AG04450 (cell line): ENCODE results near the gene P4HB. TPM values are rescaled to one million over a fixed set of nuclear protein-coding genes. Genes with fewer than 3 reads are reported as not detected.

Source experiments
- CTCF ChIA-PET: fragments of 300-600, 350-600 bp; formaldehyde crosslinking; extraction: SDS; loops from one replicate; lab custom pipeline; 2022; ENCODE audit warnings: antibody characterized with exemption, inconsistent platforms; lab: Charles Lee
- POLR2A ChIA-PET: fragments of 350-600 bp; formaldehyde crosslinking; extraction: SDS; loops from one replicate; lab custom pipeline; 2021; ENCODE audit warnings: antibody characterized with exemption, inconsistent platforms; lab: Yijun Ruan, JAX
- DNase-seq: peaks from one replicate; pipeline ENCODE4 v3.0.0-alpha.2; 2011; ENCODE audit warnings: low read depth, low spot score
- H3K27ac ChIP-seq: one replicate; pipeline ENCODE4 v1.5.1; 2012; ENCODE audit warnings: low read depth, low read length, control low read depth
- H3K27me3 ChIP-seq: one replicate; pipeline ENCODE4 v1.6.0; 2012; ENCODE audit warnings: low read length; ENCODE audit not compliant: control insufficient read depth, insufficient read depth
- H3K4me3 ChIP-seq: 2 replicates; pipeline ENCODE4 v1.5.1; 2011; ENCODE audit warnings: mild to moderate bottlenecking, low read depth, low read length, control low read depth
- H3K9me3 ChIP-seq: 2 replicates; pipeline ENCODE4 v1.5.1; 2012; ENCODE audit warnings: low read length; ENCODE audit not compliant: control insufficient read depth, insufficient read depth
- polyA plus RNA-seq: library from polyadenylated mRNA; depleted of rRNA; stranded (reverse); fragments of >200 nt; gene quantifications from 2 replicates; pipeline ENCODE4 v1.2.3, GENCODE V29; 2011
- TF ChIP-seq, protein P1 (sequence below): IDR thresholded peaks from 2 replicates; pipeline ENCODE4 v1.5.1; 2011; ENCODE audit warnings: low read depth, low read length, control low read depth, inconsistent platforms

P4HB gene
- polyA plus RNA-seq, 1 experiment, result 158 TPM

DNA sequence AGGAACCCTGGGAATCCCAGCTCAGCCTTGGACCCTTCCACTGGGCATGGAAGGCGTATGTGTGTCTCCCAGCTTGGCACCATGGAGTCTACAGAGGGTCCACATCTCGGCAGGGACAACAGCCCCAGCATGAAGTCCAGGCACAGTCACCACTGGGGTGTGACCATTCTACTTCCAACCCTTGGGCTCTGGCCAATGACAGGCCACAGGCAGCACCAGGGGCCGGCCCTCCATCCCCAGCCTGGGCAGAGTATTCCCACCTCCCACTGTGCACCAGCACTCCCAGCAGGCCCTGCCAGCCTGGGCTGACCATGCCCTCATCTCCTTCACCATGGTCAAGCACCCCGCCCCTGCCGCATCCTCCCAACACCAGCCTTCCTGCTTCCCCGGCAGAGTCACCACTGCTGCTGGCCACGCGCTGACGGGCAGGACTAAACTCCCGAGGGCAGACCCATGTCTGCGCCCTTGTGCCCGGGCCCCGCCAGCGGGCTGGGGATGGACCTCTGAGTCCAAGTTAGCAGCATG lies 15.9 kb downstream of the P4HB start:
- CTCF ChIA-PET, result no interaction called here

DNA sequence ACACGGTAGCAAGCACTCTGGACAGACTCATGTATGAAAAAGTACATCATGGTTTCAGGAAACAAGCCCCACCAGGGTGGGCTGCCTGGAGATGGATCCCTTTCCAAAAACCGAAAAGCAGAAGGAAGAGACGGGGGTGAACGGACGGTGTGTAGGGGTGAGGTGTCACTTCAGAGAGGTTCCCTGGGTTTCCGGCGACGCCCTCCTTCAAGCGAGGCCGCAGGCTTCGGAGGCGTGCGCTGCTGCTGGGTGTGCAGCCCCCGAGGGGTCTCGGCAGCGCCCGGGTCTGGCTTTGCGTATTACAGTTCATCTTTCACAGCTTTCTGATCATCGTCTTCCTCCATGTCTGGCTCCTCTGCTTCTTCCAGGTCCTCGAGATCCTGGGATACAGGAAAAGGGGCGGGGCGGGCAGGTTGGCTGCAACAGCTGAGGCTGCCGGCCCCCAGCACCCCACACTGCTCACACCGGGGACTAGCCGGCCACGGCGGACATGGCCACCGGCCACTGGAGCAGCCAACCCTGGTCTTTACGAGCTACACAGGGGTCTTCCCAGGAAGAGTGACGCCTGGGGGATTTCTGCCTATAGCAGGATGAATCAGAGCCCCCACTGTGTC lies 16.5 kb downstream of the P4HB start:
- Histone ChIP-seq H3K9me3 (no peaks in the 10 kb centered on the region; the same call in 1 of the 2 replicates), H3K27ac (no peak overlapping the region), H3K27me3 (no peaks in the 10 kb centered on the region), H3K4me3 (no peak overlapping the region)
- ChIA-PET POLR2A (interaction anchor here (2.4 kb wide), 1 partner anchor 10 kb away, joined by 12 read pairs; the partner anchor contains the start of gene MCRIP1), CTCF (no interaction called here)
- TF ChIP-seq, protein P1, sequence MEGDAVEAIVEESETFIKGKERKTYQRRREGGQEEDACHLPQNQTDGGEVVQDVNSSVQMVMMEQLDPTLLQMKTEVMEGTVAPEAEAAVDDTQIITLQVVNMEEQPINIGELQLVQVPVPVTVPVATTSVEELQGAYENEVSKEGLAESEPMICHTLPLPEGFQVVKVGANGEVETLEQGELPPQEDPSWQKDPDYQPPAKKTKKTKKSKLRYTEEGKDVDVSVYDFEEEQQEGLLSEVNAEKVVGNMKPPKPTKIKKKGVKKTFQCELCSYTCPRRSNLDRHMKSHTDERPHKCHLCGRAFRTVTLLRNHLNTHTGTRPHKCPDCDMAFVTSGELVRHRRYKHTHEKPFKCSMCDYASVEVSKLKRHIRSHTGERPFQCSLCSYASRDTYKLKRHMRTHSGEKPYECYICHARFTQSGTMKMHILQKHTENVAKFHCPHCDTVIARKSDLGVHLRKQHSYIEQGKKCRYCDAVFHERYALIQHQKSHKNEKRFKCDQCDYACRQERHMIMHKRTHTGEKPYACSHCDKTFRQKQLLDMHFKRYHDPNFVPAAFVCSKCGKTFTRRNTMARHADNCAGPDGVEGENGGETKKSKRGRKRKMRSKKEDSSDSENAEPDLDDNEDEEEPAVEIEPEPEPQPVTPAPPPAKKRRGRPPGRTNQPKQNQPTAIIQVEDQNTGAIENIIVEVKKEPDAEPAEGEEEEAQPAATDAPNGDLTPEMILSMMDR, result no peak
- DNase-seq, result no peak

More for the DNA sequence above, 15.9 kb downstream of the P4HB start:
- POLR2A ChIA-PET, result no interaction called here
- TF ChIP-seq, protein P1, result no peak
- Histone ChIP-seq H3K27ac (no peak overlapping the region), H3K9me3 (no peaks in the 10 kb centered on the region; the same call in 1 of the 2 replicates), H3K4me3 (no peak overlapping the region), H3K27me3 (no peaks in the 10 kb centered on the region)
- no peak for DNase-seq

DNA sequence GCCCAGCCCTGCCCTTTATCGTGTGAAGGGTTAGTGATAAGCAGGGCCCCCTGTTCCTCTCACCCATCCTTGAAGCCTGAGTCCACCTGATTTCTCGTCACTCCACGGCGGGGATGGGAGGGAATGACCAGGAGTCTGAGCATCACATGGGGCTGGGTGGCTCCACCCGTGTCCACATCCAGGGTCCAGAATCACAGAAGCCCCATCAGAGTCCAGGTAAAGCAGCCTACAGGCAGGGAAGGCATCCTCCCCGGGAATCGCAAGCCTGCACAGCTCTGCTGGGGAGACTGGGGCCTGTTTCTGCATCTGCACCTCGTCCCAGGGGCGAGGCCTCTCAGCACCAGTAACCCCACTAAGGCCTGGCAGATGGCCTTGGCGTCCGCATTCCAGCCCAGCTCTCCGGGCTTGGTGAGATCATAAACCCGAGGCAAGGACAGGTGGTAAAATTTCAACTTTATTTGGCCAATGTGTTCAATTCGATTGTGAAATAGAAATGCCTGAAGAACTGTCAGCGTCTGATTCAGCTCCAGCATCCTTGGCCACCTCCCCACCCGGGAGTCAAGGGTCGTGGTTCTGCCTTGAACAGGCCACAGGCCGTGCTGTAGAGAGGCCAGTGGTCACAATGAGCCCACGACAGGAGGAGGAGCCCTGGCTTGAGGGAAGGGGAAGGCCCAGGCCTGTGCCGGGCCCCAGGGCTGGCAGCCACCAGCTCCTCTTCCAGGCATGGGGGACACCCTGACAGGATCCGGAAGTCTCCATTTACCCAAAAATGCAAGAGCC lies 17.4 kb downstream of the P4HB start:
- TF ChIP-seq, protein P1, result no peak
- ChIA-PET POLR2A (interaction anchor here (0.7 to 2.4 kb wide), 3 partner anchors 9 to 130 kb away, joined by 3 to 12 read pairs (median 3); partner anchors contain the start of gene MCRIP1), CTCF (no interaction called here)

DNA sequence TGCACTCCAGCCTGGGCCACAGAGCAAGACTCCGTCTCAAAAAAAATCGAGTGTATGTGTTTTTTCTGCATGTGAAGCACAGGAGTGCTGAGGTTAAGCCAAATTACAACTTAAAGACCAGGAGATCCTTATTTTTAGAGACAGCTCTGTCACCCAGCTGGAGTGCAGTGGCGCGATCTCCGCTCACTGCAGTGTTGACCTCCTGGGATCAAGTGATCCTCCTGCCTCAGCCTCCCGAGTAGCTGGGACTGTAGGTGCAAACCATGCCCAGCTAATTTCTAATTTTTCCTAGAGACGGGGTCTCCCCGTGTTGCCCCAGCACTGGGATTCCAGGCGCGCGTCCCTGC lies 18.0 kb downstream of the P4HB start:
- H3K9me3 ChIP-seq, result no peaks in the 10 kb centered on the region; the same call in 1 of the 2 replicates
- TF ChIP-seq, protein P1, result no peak
- POLR2A ChIA-PET, result interaction anchor here (0.7 to 2.4 kb wide), 3 partner anchors 9 to 129 kb away, joined by 3 to 12 read pairs (median 3); partner anchors contain the start of gene MCRIP1
- no peak for DNase-seq
- H3K4me3 ChIP-seq, result no peak overlapping the region
- no peak overlapping the region for H3K27ac ChIP-seq
- H3K27me3 ChIP-seq, result no peaks in the 10 kb centered on the region
- CTCF ChIA-PET, result no interaction called here

More for the DNA sequence above, 17.4 kb downstream of the P4HB start:
- Histone ChIP-seq H3K27ac (no peak overlapping the region), H3K27me3 (no peaks in the 10 kb centered on the region), H3K9me3 (no peaks in the 10 kb centered on the region; the same call in 1 of the 2 replicates), H3K4me3 (no peak overlapping the region)
- no peak for DNase-seq

DNA sequence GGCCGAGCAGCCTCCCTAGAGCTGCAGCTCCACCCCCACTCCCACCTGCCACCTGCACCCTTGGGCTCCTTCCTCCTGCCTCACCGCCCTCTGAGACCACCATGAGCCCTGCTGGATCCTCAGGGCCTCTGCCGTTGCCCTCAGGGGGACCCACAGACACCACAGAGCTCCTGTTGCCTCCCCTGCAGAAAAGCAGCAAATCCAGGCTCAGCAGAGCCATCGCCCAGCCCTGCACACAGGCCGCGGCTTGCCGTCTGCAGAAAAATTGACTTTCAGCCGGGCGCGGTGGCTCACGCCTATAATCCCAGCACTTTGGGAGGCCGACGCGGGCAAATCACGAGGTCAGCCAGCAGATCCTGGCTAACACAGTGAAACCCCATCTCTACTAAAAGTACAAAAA lies 18.5 kb downstream of the P4HB start:
- ChIA-PET POLR2A (interaction anchor here (0.7 to 2.4 kb wide), 2 partner anchors 8 to 84 kb away, joined by 3 to 12 read pairs; partner anchors contain the start of gene MCRIP1), CTCF (no interaction called here)
- Histone ChIP-seq H3K27ac (no peak overlapping the region), H3K27me3 (no peaks in the 10 kb centered on the region), H3K9me3 (no peaks in the 10 kb centered on the region; the same call in 1 of the 2 replicates), H3K4me3 (no peak overlapping the region)
- TF ChIP-seq, protein P1, result no peak
- no peak for DNase-seq
